Keratinocyte (primary cell): Measurements from ENCODE around the gene ADD2.

ENCODE experiments used
- CTCF ChIP-seq, 3 experiments: IDR thresholded peaks in 1 of 3; conservative IDR thresholded peaks in 1 of 3; optimal IDR thresholded peaks in 1 of 3; 2 replicates in 2 of 3; 3 replicates in 1 of 3; pipeline versions ENCODE3 to v1.5.1; 2011; ENCODE audit warnings: low read length in 3 of 3, mild to moderate bottlenecking in 3 of 3, moderate library complexity in 2 of 3, control low read depth in 1 of 3, inconsistent platforms in 1 of 3; ENCODE audit not compliant: insufficient read depth in 2 of 3; ENCODE audit errors: extremely low read depth in 1 of 3
- EZH2 ChIP-seq: IDR thresholded peaks from one replicate; pipeline ENCODE4 v1.6.1; 2012; ENCODE audit warnings: inconsistent platforms, mild to moderate bottlenecking, low read length, moderate library complexity

GRCh38 chr2:70797506-70797905, 29.5 kb upstream of the ADD2 start:
- no peak for TF ChIP-seq CTCF (optimal IDR thresholded peaks at IDR 0.05 in 1 of 3, IDR thresholded peaks at IDR 0.05 in 1 of 3, conservative IDR thresholded peaks at IDR 0.05 in 1 of 3; ENCODE audit: extremely low read depth in 1 of 3, insufficient read depth in 2 of 3, low read length in 3 of 3)
- TF ChIP-seq EZH2, result no peak
